ENCODE results near the gene IFI27L1.

Gene IFI27L1

GRCh38 chr14:94127330-94127729 lies 46.2 kb downstream of the IFI27L1 start:
- no peak for TF ChIP-seq Cebpa-rat (IDR thresholded peaks at IDR 0.05)
- Histone ChIP-seq H3K4me2 (no peak overlapping the region), H4K20me1 (no peaks in the 10 kb centered on the region), H3K4me1 (peaks cover 18% of the 10 kb centered on the region), H3K27ac (no peak overlapping the region), H3K4me3 (no peak overlapping the region), H3K9me3 (peaks cover 6% of the 10 kb centered on the region; the same call in 1 of the 2 replicates), H3K27me3 (no peaks in the 10 kb centered on the region), H3K9ac (no peak overlapping the region), H3K36me3 (no peaks in the 10 kb centered on the region; the same call in 1 of the 2 replicates)

GRCh38 chr14:94128216-94128839 lies 47.2 kb downstream of the IFI27L1 start:
- Histone ChIP-seq H3K4me3 (peak overlapping the region; percentile 67; the same call in 1 of the 2 replicates), H3K27ac (no peak overlapping the region), H3K9ac (no peak overlapping the region), H3K9me3 (no peaks in the 10 kb centered on the region; the same call in 1 of the 2 replicates), H3K27me3 (no peaks in the 10 kb centered on the region), H3K4me1 (peaks cover 18% of the 10 kb centered on the region), H3K4me2 (peak overlapping the region; percentile 83), H3K36me3 (no peaks in the 10 kb centered on the region; the same call in 1 of the 2 replicates), H4K20me1 (no peaks in the 10 kb centered on the region)
- no peak for TF ChIP-seq Cebpa-rat (IDR thresholded peaks at IDR 0.05)

GRCh38 chr14:94129111-94129757 lies 48.1 kb downstream of the IFI27L1 start, which contains the start of gene IFI27L2:
Gene IFI27L2 (minus strand): TSS chr14:94129604. CDS start chr14:94129564, 40 bp downstream.
- no peaks in the 10 kb centered on the region; the same call in 1 of the 2 replicates for H3K36me3 ChIP-seq
- peak within 1 kb of the TSS; percentile 51 for H3K27ac ChIP-seq
- peak within 1 kb of the TSS; percentile 83 for H3K4me2 ChIP-seq
- peak within 1 kb of the TSS; percentile 67 for H3K4me3 ChIP-seq
- H4K20me1 ChIP-seq: no peaks in the 10 kb centered on the region
- H3K9me3 ChIP-seq: no peaks in the 10 kb centered on the region
- TF ChIP-seq Cebpa-rat (IDR thresholded peaks at IDR 0.05): no peak
- H3K4me1 ChIP-seq: peaks cover 18% of the 10 kb centered on the region
- no peaks in the 10 kb centered on the region for H3K27me3 ChIP-seq
- peak within 1 kb of the TSS; percentile 74 for H3K9ac ChIP-seq

GRCh38 chr14:94129758-94130414 lies 48.8 kb downstream of the IFI27L1 start:
- Histone ChIP-seq H3K9ac (peak overlapping the region; percentile 74; the same call in 1 of the 2 replicates), H3K27ac (no peak overlapping the region), H3K4me3 (peak overlapping the region; percentile 67)

GRCh38 chr14:94132285-94132887 lies 51.3 kb downstream of the IFI27L1 start:
- TF ChIP-seq Cebpa-rat (IDR thresholded peaks at IDR 0.05): no peak
- H3K27me3 ChIP-seq: no peaks in the 10 kb centered on the region
- H3K4me2 ChIP-seq: no peak overlapping the region
- peaks cover 12% of the 10 kb centered on the region for H3K9me3 ChIP-seq
- no peak overlapping the region for H3K4me3 ChIP-seq
- H3K9ac ChIP-seq: no peak overlapping the region
- H3K4me1 ChIP-seq: peaks cover 9% of the 10 kb centered on the region
- no peak overlapping the region for H3K27ac ChIP-seq
- H4K20me1 ChIP-seq: no peaks in the 10 kb centered on the region
- H3K36me3 ChIP-seq: no peaks in the 10 kb centered on the region

More at GRCh38 chr14:94129758-94130414, 48.8 kb downstream of the IFI27L1 start:
- Histone ChIP-seq H3K36me3 (no peaks in the 10 kb centered on the region; the same call in 1 of the 2 replicates), H3K9me3 (no peaks in the 10 kb centered on the region), H3K4me1 (peaks cover 18% of the 10 kb centered on the region), H3K27me3 (no peaks in the 10 kb centered on the region), H3K4me2 (peak overlapping the region; percentile 83), H4K20me1 (no peaks in the 10 kb centered on the region)
- TF ChIP-seq Cebpa-rat (IDR thresholded peaks at IDR 0.05): no peak

GRCh38 chr14:94135476-94135875 lies 54.4 kb downstream of the IFI27L1 start:
- TF ChIP-seq Cebpa-rat (IDR thresholded peaks at IDR 0.05): no peak

GRCh38 chr14:94136575-94137331 lies 55.6 kb downstream of the IFI27L1 start:
- no peaks in the 10 kb centered on the region for H3K27me3 ChIP-seq
- H3K9me3 ChIP-seq: peaks cover 12% of the 10 kb centered on the region
- no peak for TF ChIP-seq Cebpa-rat (IDR thresholded peaks at IDR 0.05)
- H3K4me1 ChIP-seq: no peaks in the 10 kb centered on the region
- no peak overlapping the region for H3K9ac ChIP-seq
- H3K4me2 ChIP-seq: no peak overlapping the region
- H3K36me3 ChIP-seq: no peaks in the 10 kb centered on the region
- H3K4me3 ChIP-seq: no peak overlapping the region
- no peaks in the 10 kb centered on the region for H4K20me1 ChIP-seq
- no peak overlapping the region for H3K27ac ChIP-seq

More at GRCh38 chr14:94135476-94135875, 54.4 kb downstream of the IFI27L1 start:
- Histone ChIP-seq H3K4me1 (no peaks in the 10 kb centered on the region), H3K4me2 (no peak overlapping the region), H3K27ac (no peak overlapping the region), H3K9ac (no peak overlapping the region), H3K4me3 (no peak overlapping the region), H3K36me3 (no peaks in the 10 kb centered on the region), H4K20me1 (no peaks in the 10 kb centered on the region), H3K9me3 (peaks cover 12% of the 10 kb centered on the region), H3K27me3 (no peaks in the 10 kb centered on the region)

- no peaks in the 10 kb centered on the region for H3K4me1 ChIP-seq
- no peak overlapping the region for H3K4me2 ChIP-seq
- H3K36me3 ChIP-seq: no peaks in the 10 kb centered on the region
- peaks cover 12% of the 10 kb centered on the region for H3K9me3 ChIP-seq
- no peaks in the 10 kb centered on the region for H3K27me3 ChIP-seq
- H3K27ac ChIP-seq: no peak overlapping the region
- H3K9ac ChIP-seq: no peak overlapping the region
- TF ChIP-seq Cebpa-rat (IDR thresholded peaks at IDR 0.05): no peak
- H3K4me3 ChIP-seq: no peak overlapping the region
- no peaks in the 10 kb centered on the region for H4K20me1 ChIP-seq
Measured at GRCh38 chr14:94138251-94138650, 57.1 kb downstream of the IFI27L1 start.

- no peaks in the 10 kb centered on the region for H3K27me3 ChIP-seq
- no peak overlapping the region for H3K9ac ChIP-seq
- H3K4me3 ChIP-seq: no peak overlapping the region
- no peaks in the 10 kb centered on the region for H4K20me1 ChIP-seq
- no peaks in the 10 kb centered on the region for H3K4me1 ChIP-seq
- H3K9me3 ChIP-seq: peaks cover 12% of the 10 kb centered on the region
- no peak for TF ChIP-seq Cebpa-rat (IDR thresholded peaks at IDR 0.05)
- H3K36me3 ChIP-seq: no peaks in the 10 kb centered on the region
- no peak overlapping the region for H3K27ac ChIP-seq
- no peak overlapping the region for H3K4me2 ChIP-seq
Measured at GRCh38 chr14:94139006-94139405, 57.9 kb downstream of the IFI27L1 start.

Measured in BLaER1 (cell line).